Activated CD4-positive, alpha-beta T cell treated with anti-CD3 and anti-CD28 coated beads for 48 hours (primary cell): ENCODE results near the gene SDS.

Experiments
- DNase-seq: peaks from one replicate; pipeline ENCODE4 v3.0.0-alpha.2; 2020

Gene SDS

GRCh38 chr12:113424915-113425823 is 21.5 kb upstream of the SDS start:
- peak; percentile 74 for DNase-seq

GRCh38 chr12:113424456-113424855 is 20.8 kb upstream of the SDS start:
- DNase-seq: no peak

GRCh38 chr12:113422886-113423669 is 19.4 kb upstream of the SDS start:
- no peak for DNase-seq

- DNase-seq: peak; percentile 59
Measured at GRCh38 chr12:113422030-113422885, 18.6 kb upstream of the SDS start, which contains the start of gene SDSL. Gene SDSL, plus strand, starts transcription at chr12:113422380. Its CDS starts 5,603 bp downstream, at chr12:113427983.

- DNase-seq: no peak
Measured at GRCh38 chr12:113420996-113421595, 17.4 kb upstream of the SDS start.

GRCh38 chr12:113418213-113418879 is 14.7 kb upstream of the SDS start:
- DNase-seq: no peak

- DNase-seq: no peak
Measured at GRCh38 chr12:113416091-113416754, 12.5 kb upstream of the SDS start.

- no peak for DNase-seq
Measured at GRCh38 chr12:113414519-113415038, 10.9 kb upstream of the SDS start.

GRCh38 chr12:113413488-113413939 is 9.8 kb upstream of the SDS start:
- no peak for DNase-seq

- no peak for DNase-seq
Measured at GRCh38 chr12:113409462-113410124, 5.9 kb upstream of the SDS start.

GRCh38 chr12:113408756-113409298 is 5.1 kb upstream of the SDS start:
- no peak for DNase-seq

GRCh38 chr12:113407931-113408600 is 4.4 kb upstream of the SDS start:
- no peak for DNase-seq

- DNase-seq: no peak
Measured at GRCh38 chr12:113405694-113406093, 2.0 kb upstream of the SDS start.

GRCh38 chr12:113402586-113403260 is 964 bp downstream of the SDS start:
- no peak for DNase-seq

GRCh38 chr12:113401066-113402000 is 2.4 kb downstream of the SDS start:
- no peak for DNase-seq

GRCh38 chr12:113400362-113400761 is 3.3 kb downstream of the SDS start:
- DNase-seq: no peak

GRCh38 chr12:113399490-113399889 is 4.2 kb downstream of the SDS start:
- no peak for DNase-seq
